ENCODE data around the gene PPP1R1B. TPM values are rescaled to one million over a fixed set of nuclear protein-coding genes. Genes with fewer than 3 reads are reported as not detected.

PPP1R1B gene
- total RNA-seq, 1 donor from 2014 or later: not detected

GRCh38 chr17:39676198-39676819 is 49.6 kb downstream of the PPP1R1B start:
- no peak for TF ChIP-seq CTCF (IDR thresholded peaks at IDR 0.05; ENCODE audit: insufficient read depth, low read length, severe bottlenecking)

GRCh38 chr17:39677072-39677471 is 50.3 kb downstream of the PPP1R1B start:
- H3K27me3 ChIP-seq (ENCODE audit: control insufficient read depth, insufficient read depth, low read length): no peaks in the 10 kb centered on the region
- H3K36me3 ChIP-seq (ENCODE audit: control insufficient read depth, insufficient read depth, low read length): no peaks in the 10 kb centered on the region
- DNase-seq (ENCODE audit: low read depth) (no peak), FAIRE-seq (no peak)
- no peak overlapping the region for H3K4me3 ChIP-seq (ENCODE audit: low read depth, low read length)
- TF ChIP-seq CTCF (IDR thresholded peaks at IDR 0.05; ENCODE audit: insufficient read depth, low read length, severe bottlenecking): no peak

More at GRCh38 chr17:39676198-39676819, 49.6 kb downstream of the PPP1R1B start:
- Histone ChIP-seq H3K27me3 (ENCODE audit: control insufficient read depth, insufficient read depth, low read length) (peaks cover 1% of the 10 kb centered on the region), H3K4me3 (ENCODE audit: low read depth, low read length) (no peak overlapping the region), H3K36me3 (ENCODE audit: control insufficient read depth, insufficient read depth, low read length) (no peaks in the 10 kb centered on the region)
- DNase-seq (ENCODE audit: low read depth) (peak; percentile 35), FAIRE-seq (no peak)

- no peak for DNase-seq (ENCODE audit: low read depth)
- no peak overlapping the region for H3K4me3 ChIP-seq (ENCODE audit: low read depth, low read length)
- no peaks in the 10 kb centered on the region for H3K27me3 ChIP-seq (ENCODE audit: control insufficient read depth, insufficient read depth, low read length)
- no peak for TF ChIP-seq CTCF (IDR thresholded peaks at IDR 0.05; ENCODE audit: insufficient read depth, low read length, severe bottlenecking)
- H3K36me3 ChIP-seq (ENCODE audit: control insufficient read depth, insufficient read depth, low read length): no peaks in the 10 kb centered on the region
- FAIRE-seq: no peak
Measured at GRCh38 chr17:39677542-39678339, 51.0 kb downstream of the PPP1R1B start.

- H3K27me3 ChIP-seq (ENCODE audit: control insufficient read depth, insufficient read depth, low read length): no peaks in the 10 kb centered on the region
- no peak overlapping the region for H3K4me3 ChIP-seq (ENCODE audit: low read depth, low read length)
- FAIRE-seq (no peak), DNase-seq (ENCODE audit: low read depth) (no peak)
- no peak for TF ChIP-seq CTCF (IDR thresholded peaks at IDR 0.05; ENCODE audit: insufficient read depth, low read length, severe bottlenecking)
- peaks cover 1% of the 10 kb centered on the region for H3K36me3 ChIP-seq (ENCODE audit: control insufficient read depth, insufficient read depth, low read length)
Measured at GRCh38 chr17:39678340-39679116, 51.8 kb downstream of the PPP1R1B start.

GRCh38 chr17:39679521-39680192 is 52.9 kb downstream of the PPP1R1B start:
- FAIRE-seq (no peak), DNase-seq (ENCODE audit: low read depth) (no peak)
- peaks cover 3% of the 10 kb centered on the region for H3K36me3 ChIP-seq (ENCODE audit: control insufficient read depth, insufficient read depth, low read length)
- H3K27me3 ChIP-seq (ENCODE audit: control insufficient read depth, insufficient read depth, low read length): no peaks in the 10 kb centered on the region
- H3K4me3 ChIP-seq (ENCODE audit: low read depth, low read length): no peak overlapping the region
- no peak for TF ChIP-seq CTCF (IDR thresholded peaks at IDR 0.05; ENCODE audit: insufficient read depth, low read length, severe bottlenecking)
